NCI-H2196 treated with DMSO at 0.1 percent for 48 hours (cell line): ENCODE data around the gene MYBPC1.
"Not testable (repeated sequence)": the region's sequence is repeated elsewhere in the genome, so short reads cannot be mapped to it uniquely, and the experiment has no call there.

Experiments
- DNase-seq: peaks from one replicate; lab custom pipeline; 2025; ENCODE audit not compliant: unreplicated experiment; lab: John Stamatoyannopoulos, UW

MYBPC1 gene

DNA sequence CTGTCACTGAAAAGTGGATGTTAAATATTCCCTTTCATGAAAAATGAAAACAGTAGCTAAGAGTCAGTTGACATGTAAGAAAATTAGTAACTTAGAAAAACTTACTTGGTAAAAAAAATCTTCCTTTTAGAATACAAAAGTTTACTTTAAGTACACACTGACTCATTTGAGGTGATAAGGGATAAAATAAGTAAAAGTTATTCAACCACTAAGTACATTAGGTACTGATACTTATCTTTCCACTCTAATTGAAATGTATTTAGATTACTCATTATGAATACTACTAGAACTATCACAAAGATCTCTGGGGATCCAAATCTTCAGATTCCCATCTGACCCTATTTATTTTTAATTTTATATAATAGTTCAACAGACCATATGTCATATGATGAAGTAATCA, 132.3 kb downstream of the MYBPC1 start:
- DNase-seq: no peak

DNA sequence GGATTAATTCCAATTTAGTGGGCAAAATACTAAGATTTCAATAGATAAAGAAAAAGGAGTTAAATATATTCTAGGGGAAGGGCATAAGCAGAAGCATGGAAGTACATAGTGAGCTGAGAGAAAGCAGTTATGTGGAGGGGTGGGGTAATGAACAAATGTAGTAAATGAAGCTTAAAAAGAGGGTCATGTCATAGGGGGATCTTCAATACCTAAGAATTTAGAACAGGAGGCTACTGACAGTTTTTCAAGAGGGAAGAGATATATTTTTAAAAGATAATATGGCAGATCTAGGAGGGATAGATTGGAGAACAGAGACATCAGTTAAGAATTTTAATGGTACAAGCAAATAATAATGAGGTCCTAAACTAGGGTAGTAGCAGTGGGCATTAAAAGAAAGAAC, 135.1 kb downstream of the MYBPC1 start:
- no peak for DNase-seq

DNA sequence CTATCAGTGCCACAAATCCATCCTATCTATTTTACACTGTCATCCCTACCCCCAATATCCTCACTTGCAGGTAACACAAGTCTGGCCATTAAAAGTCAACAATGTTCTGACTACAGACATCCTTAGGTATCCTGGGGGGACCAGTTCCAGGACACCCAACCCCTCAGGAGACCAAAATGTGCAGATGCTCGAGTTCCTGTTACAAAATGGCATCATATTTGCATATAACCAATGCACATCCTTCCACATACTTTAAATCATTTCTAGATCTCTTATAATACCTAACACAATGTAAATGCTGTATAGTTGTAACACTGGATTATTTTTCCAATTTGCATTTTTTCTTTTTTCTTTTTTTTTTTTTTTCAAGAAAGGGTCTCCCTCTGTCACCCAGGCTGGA, 137.5 kb downstream of the MYBPC1 start:
- no peak for DNase-seq

DNA sequence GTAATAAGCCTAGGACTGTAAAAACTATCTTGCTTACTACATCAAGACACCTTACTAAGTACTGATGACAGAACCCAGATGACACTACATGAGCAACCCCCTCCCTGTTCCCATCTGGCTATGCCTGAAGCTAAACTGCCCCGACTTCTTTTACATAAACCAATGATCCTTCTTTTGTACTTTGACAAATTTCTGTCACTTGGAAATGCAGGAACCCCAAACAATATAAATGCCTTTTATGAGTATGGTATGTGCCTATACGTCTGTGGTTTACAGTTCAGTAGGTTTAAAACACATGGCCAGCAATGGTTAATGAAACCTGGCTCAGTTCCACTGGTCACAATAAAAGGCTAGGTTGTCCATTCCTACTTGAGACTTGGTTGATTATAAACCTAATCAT, 138.4 kb downstream of the MYBPC1 start:
- no peak for DNase-seq

DNA sequence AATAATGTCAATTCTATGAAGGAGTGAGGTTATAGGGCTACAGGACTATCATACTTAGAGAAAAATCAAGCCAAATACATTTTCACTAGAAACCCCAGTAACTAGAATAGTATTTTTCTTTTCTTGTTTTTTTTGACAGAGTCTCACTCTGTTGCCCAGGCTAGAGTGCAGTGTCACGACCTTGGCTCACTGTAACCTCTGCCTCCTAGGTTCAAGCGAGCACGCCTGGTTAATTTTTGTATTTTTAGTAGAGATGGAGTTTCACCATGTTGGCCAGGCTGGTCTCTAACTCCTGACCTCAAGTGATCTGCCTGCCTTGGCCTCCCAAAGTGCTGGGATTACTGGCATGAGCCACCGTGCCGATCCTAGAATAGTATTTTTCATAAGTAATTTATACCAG, 139.7 kb downstream of the MYBPC1 start:
- DNase-seq: not testable (repeated sequence)
